Renal cortex interstitium (tissue), 11 donors: Measurements from ENCODE around the gene ATRN. TPM values are rescaled to one million over a fixed set of nuclear protein-coding genes. Genes with fewer than 3 reads are reported as not detected.
"Not testable (repeated sequence)": the region's sequence is repeated elsewhere in the genome, so short reads cannot be mapped to it uniquely, and the experiment has no call there.

ENCODE experiments used
- DNase-seq, 11 donors: peaks; one replicate each; pipeline ENCODE4 v3.0.0-alpha.2; 2013; ENCODE audit warnings: low read depth in 9 of 11, low spot score in 4 of 11; ENCODE audit errors: extremely low read depth in 1 of 11
- polyA plus RNA-seq, 3 donors: library from polyadenylated mRNA; unstranded; fragments of 120-200 nt; gene quantifications; one replicate each; pipeline ENCODE4 v1.2.1, GENCODE V29; 2013; ENCODE audit not compliant: insufficient read length in 3 of 3

ATRN gene
- polyA plus RNA-seq, 3 donors, result 49.6 to 53.7 (median 51.5) TPM

DNA sequence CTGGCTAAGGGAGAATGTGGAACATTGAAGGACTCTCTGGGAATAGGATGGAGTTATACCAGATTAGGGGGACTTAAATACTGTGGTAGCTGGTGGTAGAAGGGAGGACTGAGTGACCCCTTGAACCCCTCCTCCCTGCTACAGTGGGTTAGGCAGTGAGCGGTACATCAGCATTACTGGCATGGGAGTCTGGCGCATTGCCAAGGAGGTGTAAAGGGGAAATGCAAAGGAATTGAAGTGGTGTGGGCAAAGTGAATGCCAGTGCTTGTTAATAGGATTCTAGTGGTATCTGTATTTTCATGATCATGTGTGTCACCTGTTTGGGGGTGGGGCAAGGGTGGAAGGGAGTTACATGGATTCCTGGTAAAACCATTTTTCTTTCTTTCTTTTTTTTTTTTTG lies 132.3 kb downstream of the ATRN start:
- DNase-seq, result no peak

DNA sequence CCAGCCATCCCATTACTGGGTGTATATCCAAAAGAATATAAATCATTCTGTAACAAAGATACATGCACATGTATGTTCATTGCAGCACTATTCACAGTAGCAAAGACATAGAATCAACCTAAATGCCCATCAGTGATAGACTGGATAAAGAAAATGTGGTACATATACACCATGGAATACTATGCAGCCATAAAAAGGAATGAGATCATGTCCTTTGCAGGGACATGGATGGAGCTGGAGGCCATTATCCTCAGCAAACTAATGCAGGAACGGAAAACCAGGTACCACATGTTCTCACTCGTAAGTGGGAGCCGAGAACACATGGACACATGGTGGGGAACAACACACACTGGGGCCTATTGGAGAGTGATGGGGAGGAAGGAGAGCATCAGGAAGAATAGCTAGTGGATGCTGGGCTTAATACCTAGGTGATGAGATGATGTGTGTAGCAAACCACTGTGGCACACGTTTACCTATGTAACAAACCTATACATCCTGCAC lies 134.6 kb downstream of the ATRN start:
- DNase-seq, result not testable (repeated sequence)

DNA sequence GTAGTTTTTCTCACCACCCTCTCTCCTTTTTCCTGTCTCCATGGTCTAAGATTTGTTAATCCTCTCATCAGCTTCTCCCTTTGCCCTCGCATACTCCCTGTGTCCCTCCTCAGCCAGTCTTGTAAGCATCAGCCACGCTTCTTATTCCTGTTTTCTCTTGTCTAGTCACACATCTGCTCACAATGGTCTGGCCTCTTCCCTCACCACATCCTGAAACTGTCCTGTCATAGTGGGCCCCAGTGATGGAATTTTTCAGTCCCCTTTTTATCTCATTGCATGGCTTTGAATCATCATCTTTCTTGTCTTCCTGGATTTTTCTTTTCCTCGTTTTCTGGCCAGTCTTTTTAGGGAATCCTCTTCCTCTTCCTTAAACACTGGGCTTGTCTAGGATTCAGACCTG lies 135.2 kb downstream of the ATRN start:
- no peak for DNase-seq

DNA sequence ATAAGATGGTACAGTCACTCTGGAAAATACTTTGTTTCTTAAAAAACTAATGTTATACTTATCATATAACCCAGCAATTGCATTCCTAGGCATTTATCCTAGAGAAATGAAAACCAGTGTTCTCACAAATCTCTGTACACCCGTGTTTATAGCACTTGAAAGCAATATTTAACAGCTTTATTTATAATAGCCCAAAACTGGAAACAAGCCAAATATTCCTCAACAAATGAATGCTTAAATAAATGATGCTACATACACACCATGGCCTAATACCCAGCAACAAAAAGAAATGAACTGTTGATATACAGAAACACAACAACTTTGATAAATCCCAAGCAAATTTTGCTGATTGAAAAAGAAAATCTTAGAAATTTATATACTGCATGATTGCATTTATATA lies 141.1 kb downstream of the ATRN start:
- DNase-seq, result no peak

DNA sequence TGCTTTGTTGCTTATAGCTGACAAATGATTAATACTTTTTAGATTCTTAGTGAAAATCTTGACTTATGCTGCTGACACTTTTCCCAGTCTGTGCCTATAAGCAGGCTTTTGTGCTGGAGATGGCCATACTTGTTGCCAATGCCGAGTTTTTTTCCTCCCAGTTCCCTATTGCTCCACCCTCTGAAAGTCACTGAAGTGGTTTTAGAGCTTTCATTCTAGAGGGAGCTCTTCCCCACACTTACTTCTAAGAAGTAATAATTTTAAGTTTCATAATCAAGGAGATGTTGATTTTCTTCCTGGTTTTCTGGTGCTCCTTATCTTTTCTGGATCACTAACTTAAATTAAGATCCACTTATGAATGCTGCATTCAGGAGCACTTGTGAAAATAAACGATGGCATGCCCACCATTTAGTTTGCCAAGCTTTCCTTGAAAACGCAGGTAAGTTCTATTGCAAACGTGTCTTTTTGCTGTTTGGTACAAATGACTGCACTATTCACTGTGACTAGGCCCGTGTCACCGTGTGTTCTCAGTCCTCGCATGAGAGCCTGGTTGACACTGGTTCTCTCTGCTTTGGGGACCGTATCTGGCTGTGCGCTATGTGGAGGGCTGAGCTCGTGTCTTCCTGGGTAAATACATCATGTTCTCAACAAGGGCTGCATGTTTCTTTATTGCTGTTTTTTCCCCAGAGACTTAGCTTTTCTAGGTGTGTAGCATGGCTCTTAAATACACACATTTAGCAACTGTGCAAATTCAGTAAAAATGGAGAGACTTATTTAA lies 142.2 kb downstream of the ATRN start:
- no peak for DNase-seq

DNA sequence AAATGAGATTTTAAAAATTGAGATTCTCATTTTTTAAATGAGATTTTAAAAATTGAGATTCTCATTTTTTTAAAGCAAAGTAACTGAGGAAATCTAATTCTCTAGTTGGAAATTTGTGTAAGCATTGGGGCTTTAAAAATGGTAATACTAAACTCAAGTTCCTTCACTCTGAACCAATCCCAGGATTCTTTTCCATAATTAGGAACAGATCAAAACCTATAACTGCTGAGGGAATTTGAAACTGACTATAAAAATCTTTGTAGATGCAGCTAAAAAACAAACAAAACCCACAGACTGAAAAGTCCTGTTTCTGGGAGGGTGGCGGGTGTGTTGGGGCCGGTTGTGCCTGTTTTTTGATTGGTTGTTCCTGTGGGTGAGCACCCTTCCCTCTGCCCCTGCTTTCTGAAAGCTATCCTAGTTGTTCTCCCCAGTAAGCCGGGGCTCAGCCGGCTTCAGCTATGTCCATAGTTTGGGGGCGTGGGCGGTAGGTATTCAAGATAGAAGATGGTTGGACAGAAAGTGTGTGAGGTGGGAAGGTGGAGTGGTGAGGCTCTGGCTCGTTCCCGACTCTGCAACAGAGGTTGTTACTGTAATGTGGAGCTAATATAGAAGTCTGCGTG lies 143.1 kb downstream of the ATRN start:
- DNase-seq, result no peak

DNA sequence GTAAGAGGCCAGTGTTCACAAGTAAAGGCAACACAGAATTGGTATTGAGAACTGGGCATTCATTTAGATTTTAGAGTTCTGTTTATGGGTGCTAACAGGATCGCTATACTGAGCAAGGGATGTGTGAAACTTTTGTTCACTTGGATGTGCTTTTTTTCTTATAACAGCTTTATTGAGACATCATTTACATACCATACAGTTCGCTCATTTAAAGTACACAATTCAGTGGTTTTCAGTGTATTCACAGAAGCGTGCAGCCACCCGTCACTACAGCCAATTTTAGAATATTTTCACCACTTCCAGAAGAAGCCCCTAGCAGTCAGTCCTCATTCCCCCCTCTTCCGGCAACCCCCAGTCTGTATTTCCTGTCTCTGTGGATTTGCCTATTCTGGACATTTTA lies 143.6 kb downstream of the ATRN start:
- DNase-seq, result no peak

DNA sequence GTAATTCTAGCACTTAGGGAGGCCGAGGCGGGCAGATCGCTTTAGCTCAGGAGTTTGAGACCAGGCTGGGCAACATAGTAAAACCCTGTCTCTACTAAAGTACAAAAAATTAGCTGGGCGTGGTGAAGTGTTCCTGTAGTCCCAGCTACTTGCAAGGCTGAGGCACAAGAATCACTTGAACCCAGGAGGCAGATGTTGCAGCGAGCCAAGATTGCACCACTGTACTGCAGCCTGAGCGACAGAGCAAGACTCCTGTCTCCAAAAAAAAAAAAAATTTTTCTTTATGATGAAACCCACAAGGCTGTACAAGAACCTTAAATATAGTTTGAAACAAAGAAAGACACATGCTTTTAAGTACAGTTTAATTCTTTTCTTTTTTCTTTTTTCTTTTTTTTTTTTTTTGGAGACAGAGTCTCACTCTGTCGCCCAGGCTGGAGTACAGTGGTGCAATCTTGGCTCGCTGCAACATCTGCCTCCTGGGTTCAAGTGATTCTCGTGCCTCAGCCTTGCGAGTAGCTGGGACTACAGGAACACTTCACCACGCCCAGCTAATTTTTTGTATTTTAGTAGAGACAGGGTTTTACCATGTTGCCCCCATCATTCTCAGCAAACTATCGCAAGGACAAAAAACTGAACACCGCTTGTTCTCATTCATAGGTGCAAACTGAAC lies 144.5 kb downstream of the ATRN start:
- not testable (repeated sequence) for DNase-seq

DNA sequence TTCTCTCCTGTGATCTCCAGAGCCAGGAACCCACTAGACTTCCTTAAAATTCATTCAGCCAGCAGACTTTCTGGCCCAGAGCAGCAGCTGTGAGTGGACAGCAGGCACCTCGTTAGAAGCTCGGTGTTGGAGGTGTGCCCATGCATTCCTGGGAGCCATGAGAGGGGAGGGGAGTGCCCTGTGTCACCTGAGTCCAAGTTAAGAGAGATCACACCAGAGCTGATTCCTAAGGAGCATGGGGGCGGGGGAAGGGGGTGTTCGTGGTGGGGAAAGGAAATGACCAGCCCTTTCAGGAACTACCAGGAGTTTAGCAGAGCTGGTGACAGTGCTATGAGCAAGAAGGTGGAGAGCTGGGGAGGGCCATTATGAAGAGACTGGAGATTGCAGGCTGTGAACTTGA lies 145.4 kb downstream of the ATRN start:
- DNase-seq, result peak in 1 of 11 donors; percentile 12

DNA sequence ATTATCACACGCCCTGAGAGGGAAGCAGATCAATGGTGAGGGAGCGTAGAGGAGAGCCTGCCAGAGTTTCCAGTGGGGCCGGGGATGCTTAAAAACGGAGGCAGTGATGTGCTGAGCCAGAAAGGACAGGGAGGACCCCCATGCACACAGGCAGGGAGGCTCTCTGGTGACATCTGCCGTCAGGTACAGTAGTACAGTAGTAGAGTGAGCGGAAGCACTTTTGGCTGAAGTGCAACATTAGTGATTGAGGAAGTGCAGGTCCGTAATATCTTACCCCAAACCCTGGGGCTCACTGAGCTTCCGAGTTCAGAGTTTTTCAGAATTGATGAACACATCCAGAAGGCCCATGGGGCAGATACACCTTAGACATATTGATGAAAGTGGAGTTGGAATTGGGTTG lies 150.3 kb downstream of the ATRN start:
- DNase-seq, result no peak

DNA sequence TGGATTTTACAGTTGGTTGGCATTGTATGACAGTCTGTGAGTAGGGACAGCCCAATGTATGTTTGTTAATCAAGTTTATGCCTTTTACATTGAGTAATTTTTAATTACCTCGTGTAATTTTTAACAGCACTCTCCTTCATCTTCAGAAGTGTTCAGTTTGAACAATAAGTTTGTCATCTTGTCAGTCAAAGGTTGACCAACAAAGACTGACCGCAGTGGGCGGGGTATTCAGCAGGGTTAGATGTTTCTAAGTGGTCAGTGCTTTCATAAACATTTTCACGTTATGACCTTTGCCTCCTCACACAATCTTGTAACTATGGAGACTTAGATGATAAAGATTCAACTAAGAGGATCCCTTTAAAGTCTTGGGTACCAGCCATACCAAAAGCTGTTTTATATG lies 151.6 kb downstream of the ATRN start:
- no peak for DNase-seq

DNA sequence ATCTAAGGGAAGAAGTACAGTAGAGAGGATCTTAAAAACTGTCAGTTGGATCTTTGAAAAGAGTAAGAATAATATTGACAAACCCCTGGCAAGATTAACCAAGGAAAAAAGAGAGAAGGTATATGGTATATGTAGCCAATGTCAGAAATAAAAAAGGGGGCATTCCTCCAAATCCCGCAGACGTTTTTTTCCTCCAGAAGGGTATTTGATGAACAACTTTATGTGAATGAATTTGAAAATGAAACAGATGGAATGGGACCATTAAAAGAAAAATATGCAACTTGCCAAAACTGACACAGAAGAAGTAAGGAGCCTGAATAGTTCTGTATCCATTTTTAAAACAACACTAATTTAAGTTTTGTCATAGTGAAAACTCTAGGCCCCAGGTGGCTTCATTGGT lies 156.7 kb downstream of the ATRN start:
- DNase-seq, result no peak

DNA sequence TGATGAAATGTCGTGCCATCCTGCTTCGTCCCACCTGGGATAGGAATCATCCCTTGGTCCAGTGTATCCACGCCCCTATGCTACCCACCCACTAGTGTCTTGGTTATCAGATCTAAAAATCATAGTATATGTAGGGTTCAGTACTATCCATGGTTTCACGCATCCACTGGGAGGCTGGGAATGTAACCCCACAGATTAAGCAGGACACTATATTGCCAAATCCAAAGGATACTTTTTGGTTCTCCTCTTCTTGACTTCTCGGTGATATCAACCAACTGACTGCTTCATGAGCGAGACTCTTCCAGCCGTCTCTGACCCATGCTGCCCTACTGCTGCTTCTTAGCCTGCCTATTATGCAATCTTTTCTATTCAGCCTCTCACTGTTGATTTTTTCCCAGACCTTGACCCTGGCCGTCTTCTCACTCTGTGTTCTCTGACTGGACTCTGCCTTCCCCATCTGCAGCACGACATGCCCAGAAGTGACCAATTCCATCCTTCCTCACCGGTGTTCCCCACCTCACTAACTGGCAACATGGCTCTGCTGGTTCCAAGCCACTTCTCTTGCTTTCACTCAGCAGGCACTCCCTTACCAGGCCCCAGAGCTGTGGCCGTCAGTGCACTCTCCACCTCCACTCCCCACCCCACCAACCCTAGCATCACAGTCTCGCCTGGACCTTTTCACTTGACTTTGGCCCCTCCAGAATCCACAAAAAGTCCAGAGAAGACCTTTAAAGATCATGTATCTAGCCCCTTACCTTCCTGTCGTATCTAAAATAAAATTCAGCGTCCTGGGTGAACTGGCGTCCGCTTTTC lies 157.9 kb downstream of the ATRN start:
- no peak for DNase-seq

DNA sequence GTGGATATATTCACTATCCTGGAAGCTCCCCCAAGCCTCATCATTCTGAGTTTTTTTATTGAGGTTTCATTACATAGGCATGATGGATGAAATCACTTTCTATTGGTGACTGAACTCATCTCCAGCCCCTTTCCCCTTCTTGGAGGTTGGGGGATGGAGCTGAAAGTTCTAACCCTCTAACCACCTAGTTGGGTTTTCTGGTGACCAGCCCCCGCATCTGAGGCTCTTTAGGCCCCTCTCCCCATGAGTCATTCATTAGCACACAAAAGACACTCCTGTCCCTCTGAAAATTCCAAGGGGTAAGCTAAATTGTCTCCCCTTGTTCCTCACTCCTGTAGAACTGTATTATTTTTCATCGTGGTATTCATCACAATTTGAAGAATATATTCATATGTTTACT lies 159.1 kb downstream of the ATRN start:
- DNase-seq, result no peak

DNA sequence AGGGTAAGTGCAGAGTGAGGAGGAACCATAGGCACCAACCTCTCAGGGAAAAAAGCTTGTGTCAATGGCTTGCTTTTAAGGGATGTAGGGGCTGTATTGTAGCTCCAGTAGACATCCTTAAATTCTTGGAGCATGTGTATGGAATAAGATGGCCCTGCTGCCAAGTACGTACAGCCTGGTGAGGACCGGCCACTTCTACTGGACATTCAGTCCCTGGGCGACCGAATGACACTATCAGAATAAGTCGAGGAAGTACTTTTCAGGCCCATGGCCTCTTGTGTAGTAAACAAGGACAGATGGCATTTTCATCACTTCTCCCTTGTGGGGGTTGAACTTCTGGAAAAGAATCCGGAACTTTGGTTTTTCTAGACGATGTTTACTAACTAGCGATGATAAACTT lies 159.6 kb downstream of the ATRN start:
- no peak for DNase-seq

DNA sequence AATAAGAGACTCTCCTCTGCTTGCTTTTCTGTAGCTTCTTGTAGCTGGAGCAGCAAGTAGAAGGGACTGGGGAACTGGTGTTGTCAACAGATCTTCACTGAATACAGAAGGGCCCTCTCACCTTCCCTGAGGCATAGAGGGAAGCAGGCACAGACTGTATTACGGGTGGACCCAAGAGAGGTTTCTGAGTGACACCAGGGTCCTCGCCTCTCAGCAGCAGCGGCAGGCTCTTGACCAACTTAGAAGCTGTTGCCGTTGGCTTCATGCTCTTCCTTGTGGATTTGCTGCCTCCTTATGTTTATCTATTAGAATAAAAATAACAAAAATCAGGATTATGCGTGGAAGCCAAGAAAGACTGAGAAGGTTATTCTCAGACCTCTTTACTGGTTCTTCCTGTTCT lies 160.7 kb downstream of the ATRN start:
- no peak for DNase-seq

DNA sequence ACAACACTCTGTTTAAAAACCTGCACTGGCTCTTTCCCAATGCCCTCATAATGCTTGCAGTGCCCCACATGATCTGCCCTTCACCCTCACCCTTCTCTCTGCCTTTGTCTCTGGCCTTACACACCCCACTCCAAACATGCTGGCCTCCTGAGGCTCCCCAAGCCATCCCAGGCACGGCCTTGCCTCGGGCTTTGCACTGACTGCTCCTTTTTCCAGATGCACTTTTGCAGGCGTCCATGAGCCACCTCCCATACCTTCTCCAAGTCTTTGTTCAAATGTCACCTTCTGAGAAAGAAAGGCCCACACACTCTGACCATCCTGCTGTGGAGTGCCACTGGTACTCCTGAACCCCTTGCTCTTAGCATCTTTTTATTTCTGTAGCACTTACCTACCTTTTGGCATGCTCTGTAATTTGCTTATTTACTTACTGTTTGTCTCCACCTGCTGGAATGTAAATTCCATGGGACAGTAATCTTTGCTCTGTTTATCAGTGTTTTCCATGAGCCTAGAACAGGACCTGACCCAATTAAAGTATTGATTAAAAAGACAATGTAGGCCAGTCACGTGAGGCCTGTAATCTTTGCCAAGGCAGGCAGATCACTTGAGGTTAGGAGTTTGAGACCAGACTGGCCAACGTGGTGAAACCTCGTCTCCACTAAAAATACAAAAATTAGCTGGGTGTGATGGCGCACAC lies 161.6 kb downstream of the ATRN start:
- no peak for DNase-seq

DNA sequence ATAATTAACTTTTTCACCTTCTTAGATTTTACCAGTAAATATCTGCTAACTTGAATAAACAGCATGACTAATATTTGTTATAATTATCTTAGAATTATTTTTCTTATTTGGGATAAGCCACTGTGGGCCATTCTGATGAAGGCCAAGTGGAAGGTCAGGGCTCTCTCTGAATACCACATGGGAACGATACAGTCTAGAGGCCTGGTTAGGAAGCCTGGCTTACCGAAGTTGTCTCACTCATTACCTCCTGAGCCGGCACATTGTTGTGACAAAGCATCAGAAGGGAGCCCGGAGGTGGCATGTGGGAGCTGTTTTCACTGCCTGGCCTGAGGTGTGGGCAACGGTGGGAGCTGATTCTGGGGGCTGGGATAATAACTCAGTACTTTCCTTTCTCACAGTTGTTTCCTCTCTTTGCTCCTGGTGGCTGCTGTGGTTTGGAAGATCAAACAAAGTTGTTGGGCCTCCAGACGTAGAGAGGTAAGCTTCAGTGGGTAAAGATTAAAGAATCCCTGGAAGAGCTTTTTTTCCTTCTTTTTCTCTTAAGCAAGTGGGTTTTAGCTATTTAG lies 163.2 kb downstream of the ATRN start:
- no peak for DNase-seq

DNA sequence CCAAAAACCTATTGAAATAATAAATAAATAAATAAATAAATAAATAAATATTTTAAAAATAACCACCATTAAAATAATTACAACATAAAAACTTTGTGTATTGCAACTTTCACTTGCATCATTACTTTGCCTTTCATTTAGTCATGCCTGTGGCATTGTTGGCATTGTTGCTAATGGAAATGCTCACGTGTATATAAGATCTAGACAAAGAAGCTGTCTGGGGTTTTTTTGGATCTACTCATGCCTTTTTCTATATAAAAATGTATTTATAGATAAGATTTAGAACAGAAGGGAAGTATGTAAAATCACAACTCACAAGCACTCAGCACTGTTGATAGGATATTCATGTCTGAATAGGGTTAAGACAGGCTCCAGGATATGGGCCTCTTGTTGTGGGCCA lies 164.5 kb downstream of the ATRN start:
- DNase-seq, result no peak
